WERI-Rb-1 (cell line): ENCODE measurements around the gene OR10P1.

Source experiments
- DNase-seq: peaks from one replicate; pipeline ENCODE4 v3.0.0-alpha.2; 2020
- H3K27ac ChIP-seq: fragments of 250-450 bp; sonication (Bioruptor Pico); 2 replicates; pipeline ENCODE4 v1.5.1; 2020; ENCODE audit warnings: mild to moderate bottlenecking, moderate library complexity
- H3K27me3 ChIP-seq: fragments of 250-450 bp; sonication (Bioruptor Pico); 2 replicates; pipeline ENCODE4 v1.5.1; 2021; ENCODE audit warnings: mild to moderate bottlenecking, low read depth, moderate library complexity; ENCODE audit not compliant: insufficient read depth, severe bottlenecking
- H3K36me3 ChIP-seq: fragments of 250-450 bp; sonication (Bioruptor Pico); 2 replicates; pipeline ENCODE4 v1.5.1; 2020; ENCODE audit warnings: mild to moderate bottlenecking, moderate library complexity
- H3K4me3 ChIP-seq: 2 replicates; pipeline ENCODE4 v1.5.1; 2011; ENCODE audit warnings: low read depth, mild to moderate bottlenecking, control low read depth, low read length
- H3K9me3 ChIP-seq: fragments of 250-450 bp; sonication (Bioruptor Pico); 2 replicates; pipeline ENCODE4 v1.5.1; 2021; ENCODE audit warnings: mild to moderate bottlenecking, moderate library complexity; ENCODE audit not compliant: severe bottlenecking
- CTCF ChIP-seq: IDR thresholded peaks from 2 replicates; pipeline ENCODE4 v1.5.1; 2011; ENCODE audit warnings: low read depth, mild to moderate bottlenecking, control low read depth, inconsistent platforms, low read length

The OR10P1 gene

GRCh38 chr12:55659486-55660385 lies 23.0 kb downstream of the OR10P1 start:
- Histone ChIP-seq H3K4me3 (no peak overlapping the region), H3K27ac (no peak overlapping the region), H3K36me3 (no peaks in the 10 kb centered on the region), H3K9me3 (no peaks in the 10 kb centered on the region), H3K27me3 (peaks cover 3% of the 10 kb centered on the region)
- TF ChIP-seq CTCF, result peak; percentile 74
- DNase-seq, result peak; percentile 42

- Histone ChIP-seq H3K36me3 (no peaks in the 10 kb centered on the region), H3K27ac (no peak overlapping the region), H3K27me3 (no peaks in the 10 kb centered on the region), H3K4me3 (no peak overlapping the region), H3K9me3 (no peaks in the 10 kb centered on the region)
- no peak for DNase-seq
- TF ChIP-seq CTCF, result no peak
These were observed 26.7 kb downstream of the OR10P1 start for GRCh38 chr12:55663391-55663790.

- no peaks in the 10 kb centered on the region for H3K27me3 ChIP-seq
- no peak overlapping the region for H3K27ac ChIP-seq
- no peak overlapping the region for H3K4me3 ChIP-seq
- TF ChIP-seq CTCF, result no peak
- DNase-seq, result no peak
- no peaks in the 10 kb centered on the region for H3K36me3 ChIP-seq
- H3K9me3 ChIP-seq, result no peaks in the 10 kb centered on the region
These were observed 28.1 kb downstream of the OR10P1 start for GRCh38 chr12:55664826-55665225.

- Histone ChIP-seq H3K27ac (no peak overlapping the region), H3K4me3 (no peak overlapping the region), H3K27me3 (no peaks in the 10 kb centered on the region), H3K36me3 (no peaks in the 10 kb centered on the region), H3K9me3 (no peaks in the 10 kb centered on the region)
- no peak for TF ChIP-seq CTCF
- no peak for DNase-seq
These were observed 29.8 kb downstream of the OR10P1 start for GRCh38 chr12:55666508-55666907.

- no peak for DNase-seq
- no peaks in the 10 kb centered on the region for H3K36me3 ChIP-seq
- no peak overlapping the region for H3K4me3 ChIP-seq
- no peaks in the 10 kb centered on the region for H3K9me3 ChIP-seq
- TF ChIP-seq CTCF, result no peak
- no peaks in the 10 kb centered on the region for H3K27me3 ChIP-seq
- no peak overlapping the region for H3K27ac ChIP-seq
These were observed 33.6 kb downstream of the OR10P1 start for GRCh38 chr12:55670276-55670675.

GRCh38 chr12:55671746-55672145 lies 35.1 kb downstream of the OR10P1 start:
- no peak for TF ChIP-seq CTCF
- no peak for DNase-seq
- H3K27me3 ChIP-seq, result no peaks in the 10 kb centered on the region
- H3K9me3 ChIP-seq, result no peaks in the 10 kb centered on the region
- H3K27ac ChIP-seq, result no peak overlapping the region
- H3K4me3 ChIP-seq, result no peak overlapping the region
- H3K36me3 ChIP-seq, result no peaks in the 10 kb centered on the region
